Activated CD8-positive, alpha-beta memory T cell treated with anti-CD3 and anti-CD28 coated beads, Interleukin-2, amount 50 U/mL, for 1 hour (primary cell): ENCODE results near the gene CHD5.

Experiments
- DNase-seq: peaks from one replicate; pipeline ENCODE4 v3.0.0-alpha.2; 2020; ENCODE audit errors: extremely low read depth

Gene CHD5

DNA sequence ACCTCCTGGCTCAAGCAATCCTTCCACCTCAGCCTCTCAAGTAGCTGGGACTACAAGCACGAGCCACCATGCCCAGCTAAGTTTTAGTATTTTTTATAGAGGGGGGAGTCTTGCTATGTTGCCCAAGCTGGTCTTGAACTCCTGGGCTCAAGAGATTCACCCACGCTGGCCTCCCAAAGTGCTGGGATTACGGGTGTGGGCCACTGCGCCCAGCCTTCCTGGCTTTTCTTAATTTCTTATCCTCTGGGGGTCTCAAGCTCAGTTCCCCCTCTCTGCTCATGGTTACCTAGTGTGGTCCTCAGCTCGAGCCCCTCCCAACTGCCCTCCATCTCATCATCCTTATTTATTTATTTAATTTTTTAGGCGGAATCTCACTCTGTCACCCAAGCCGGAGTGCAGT, 22.1 kb upstream of the CHD5 start:
- DNase-seq, result no peak

DNA sequence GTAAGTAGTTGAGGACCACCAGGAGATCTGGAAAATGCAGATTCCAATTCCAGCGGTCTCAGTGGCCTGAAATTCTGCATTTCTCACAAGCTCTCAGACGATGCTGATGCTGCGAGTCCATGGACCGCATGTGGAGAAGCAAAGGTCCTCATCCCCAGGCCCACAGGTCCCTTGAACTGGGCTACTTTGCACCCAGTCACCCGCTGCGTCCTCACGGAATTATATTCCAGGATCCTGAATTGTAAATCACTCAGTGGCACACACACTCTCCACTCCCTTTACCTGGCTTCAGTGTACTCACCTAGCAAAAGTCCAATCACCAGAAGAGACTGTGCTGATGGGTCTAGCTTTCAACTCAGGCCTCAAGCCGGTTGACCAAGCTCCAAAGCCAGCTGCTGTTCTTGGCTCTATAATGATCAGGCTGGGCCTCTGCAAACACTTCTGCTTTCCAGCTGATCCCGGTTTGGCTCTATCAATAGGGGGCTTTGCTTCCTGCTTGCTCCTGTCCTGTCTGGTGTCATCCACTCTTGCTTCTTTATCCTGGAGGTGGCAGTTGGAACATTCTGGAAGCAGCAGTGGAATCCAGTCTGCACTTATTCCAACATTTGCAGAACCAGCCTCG, 20.2 kb upstream of the CHD5 start:
- DNase-seq, result no peak

DNA sequence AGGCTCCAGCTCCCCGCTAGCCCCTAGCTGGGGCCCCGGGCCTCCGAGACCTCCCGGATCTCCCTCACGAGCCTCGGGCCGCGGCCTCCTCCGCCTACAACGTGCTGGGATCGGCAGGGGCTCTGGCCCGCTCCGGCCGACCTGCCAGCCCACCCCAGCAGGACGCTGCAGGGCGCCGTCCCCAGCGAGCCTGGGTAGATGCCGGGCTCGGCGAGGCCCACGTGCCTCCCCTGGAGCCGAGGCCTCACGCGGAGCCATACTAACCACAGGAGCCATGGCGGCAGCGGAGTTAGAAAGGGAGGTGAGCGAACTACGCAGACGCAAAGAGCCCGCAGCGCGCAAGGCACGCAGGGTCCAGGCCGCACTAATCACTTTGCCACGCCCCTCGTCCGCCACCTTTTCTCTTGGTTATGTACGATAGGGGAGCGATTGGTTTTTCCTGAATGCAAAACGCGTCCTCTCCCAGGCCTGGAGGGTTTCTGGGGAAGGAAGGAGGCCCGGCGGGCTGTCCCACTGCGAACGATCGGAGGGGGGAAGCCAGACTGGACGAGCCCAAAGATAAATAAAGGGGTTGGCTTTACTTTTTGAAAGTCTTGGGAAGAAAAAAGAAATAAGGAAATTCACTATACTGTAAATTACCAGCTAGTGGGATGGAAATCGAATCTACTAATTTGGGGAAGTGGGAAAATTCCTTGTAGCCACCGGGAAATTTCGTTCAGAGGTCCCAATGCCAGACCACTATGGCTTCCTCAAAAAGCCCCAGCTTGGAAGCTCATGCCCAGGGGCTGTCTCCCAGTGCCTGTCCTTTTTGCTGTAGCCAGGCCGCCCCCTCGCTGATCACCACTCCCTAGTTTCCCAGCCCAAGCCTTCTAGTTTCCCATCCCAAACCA, 19.4 kb upstream of the CHD5 start, which contains the start of gene RPL22:
Gene RPL22, minus strand, starts transcription at position 298 of the 890 bp plus-strand sequence. Its CDS starts 22 bp downstream, at position 276.
- DNase-seq, result peak; percentile 93

DNA sequence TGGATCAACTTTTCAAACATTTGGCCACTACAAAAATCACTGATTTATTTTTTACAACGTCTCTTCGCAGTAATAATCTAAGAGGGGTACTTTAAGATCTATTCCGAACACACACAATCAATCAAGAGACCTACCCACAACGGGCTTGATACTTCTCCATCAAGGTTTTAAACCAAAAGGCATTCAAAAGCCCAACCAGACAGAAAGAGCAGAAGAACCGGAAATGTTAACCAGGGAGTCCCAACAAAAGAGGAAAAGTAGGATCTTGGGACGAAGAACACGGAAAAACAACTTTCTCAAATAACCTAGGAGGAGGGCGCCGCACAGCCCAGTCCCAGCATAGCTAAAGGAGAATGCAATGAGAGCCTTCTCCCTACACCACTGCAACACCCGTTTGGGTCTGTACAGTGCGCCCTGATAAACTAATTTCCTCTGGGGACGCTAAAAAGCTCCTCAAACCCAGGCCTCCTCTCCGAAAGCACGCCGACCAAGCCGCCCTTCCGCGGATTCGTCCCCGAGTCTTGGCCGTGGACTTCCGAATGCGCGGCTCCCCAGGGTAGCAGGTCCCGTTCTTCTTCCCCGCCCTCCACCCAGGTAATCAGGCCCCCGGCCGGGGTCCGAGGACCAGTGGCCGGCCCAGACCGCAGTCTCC, 18.7 kb upstream of the CHD5 start:
- DNase-seq, result no peak

DNA sequence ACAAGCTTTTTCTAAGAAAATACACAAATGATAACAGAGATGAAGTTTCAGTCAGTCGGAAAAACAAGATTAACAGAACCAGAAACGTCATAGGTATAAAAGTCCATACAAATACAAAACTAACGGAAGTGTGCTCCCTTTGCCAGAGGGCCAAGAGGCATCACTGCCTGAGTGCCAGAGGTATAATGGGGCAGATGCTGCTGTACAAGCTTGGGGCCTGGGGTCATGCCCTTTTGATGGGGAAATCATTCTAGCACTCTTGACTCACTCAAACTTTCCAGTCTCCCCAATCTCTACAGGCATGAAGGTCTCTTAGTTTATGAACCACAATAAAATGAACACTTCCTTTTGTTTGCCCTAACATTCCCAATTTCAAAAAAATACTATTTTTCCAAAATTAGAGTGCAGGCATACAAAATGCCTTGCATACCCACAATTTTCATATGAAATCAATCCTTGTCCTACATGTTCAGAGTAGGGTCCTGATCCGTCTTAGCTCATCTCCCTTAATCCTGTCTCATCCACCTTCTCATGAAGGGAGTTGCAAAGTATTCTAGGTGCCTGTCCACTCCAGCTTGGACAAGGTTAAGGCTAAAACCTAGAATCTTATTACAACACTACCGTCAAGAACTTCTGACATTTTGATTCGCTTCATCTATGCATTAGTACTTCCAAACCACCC, 17.8 kb upstream of the CHD5 start:
- DNase-seq, result no peak

- DNase-seq, result no peak
Measured at GRCh38 chr1:6191968-6192367, 11.8 kb upstream of the CHD5 start.

GRCh38 chr1:6188466-6188865, 8.3 kb upstream of the CHD5 start:
- no peak for DNase-seq

DNA sequence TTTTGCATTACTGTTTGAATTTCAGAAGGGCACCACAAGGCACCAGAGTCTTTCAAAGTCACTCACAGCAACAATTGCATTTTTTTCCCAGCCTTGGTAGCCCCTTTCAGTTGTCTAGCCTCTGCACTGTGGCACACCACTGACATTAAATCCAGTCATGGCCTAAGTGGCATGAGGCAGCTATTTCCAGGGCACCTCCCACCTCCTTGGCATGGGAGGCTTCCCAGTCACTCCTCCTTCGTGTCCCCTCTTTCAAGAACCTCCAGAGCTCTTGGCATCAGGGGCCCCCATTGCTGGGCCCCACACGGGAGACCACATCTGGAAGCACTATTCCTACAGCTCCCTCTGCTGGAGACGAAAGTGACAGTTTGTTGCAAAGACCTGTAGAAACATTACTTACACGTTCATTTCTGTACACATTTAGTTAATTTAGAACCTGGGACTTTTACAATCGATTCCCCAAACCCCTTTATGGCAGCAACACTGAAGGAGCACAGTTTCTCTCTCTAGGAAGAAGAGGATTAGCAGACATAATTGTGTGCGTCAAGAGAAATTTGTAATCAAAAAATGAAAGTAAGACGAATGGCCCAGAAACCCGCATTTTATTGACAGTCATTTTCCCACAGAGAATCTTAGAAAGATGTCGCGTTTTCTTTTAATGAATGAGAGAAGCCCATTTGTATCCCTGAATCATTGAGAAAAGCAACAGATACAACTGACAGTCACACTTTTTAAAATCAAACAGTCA, 5.7 kb upstream of the CHD5 start:
- no peak for DNase-seq

DNA sequence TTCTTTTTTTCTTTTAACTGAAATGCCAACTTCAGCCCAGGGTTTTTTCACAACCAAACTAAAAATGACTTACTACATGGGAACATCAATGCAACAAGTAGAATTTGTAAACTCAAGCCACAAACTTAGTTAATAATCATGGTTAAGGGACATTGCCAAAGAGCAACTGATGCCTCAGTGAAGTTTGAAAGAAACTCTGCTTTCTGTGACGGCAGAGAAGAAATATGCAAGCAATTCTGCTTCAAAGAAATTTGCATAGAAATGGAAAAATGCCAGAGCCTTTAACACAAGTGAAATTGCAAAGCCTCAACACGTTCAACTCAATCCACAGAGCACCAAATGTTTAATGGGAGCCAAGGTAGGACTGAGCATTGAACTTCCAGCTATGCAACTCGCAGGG, 5.0 kb upstream of the CHD5 start:
- DNase-seq, result no peak

GRCh38 chr1:6184083-6184783, 4.1 kb upstream of the CHD5 start:
- DNase-seq, result no peak

GRCh38 chr1:6183520-6183989, 3.4 kb upstream of the CHD5 start:
- DNase-seq, result no peak

DNA sequence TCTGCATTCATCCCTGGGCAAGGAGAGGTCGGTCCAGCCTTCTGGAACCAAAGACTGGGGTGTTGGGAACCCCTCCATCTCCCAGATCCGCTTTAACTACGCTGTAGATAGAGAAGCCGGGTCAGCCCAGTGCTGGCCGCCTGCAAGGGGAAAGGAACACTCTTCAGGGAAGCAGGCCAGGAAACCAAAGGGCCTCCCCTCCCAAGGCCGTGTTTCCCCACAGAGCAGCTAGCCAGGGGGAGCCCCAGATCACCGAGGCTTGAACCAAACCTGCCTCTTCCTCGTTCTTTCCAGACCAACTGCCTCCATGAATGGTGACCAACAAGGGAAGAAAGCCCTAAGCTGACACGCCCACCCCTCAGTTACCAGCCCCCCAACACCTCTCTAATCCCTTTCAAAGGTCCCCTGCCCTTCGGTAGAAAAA, 1.2 kb upstream of the CHD5 start:
- DNase-seq, result no peak

DNA sequence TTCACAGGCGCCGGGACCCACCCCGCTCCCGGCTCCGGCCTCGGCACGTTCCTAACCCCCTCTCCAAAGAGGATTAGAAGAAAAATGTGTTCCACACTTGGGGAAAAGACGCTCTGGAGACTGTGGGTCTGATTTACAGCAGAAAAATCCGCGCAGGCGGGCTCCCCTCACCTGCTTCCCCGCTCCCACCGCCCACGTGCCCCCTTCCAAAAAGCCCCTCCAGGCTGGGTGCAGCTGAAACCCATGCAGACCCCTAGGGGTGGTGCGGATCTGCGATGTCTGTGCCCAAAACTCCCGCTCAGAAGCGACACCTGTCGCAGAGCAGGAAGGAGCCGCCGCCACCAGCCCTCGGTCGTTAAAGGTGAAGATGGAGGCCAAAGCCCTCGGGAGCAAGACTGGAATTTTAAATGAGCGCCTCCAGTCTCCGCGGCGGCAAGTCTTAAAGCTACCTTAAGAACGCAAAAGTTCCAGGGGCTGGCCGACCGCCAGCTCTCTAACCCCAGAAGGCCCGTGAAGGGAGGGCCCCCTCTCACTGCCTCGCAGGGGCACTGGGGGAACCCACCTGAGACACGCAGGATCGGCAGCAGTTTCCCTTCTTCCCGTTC, 688 bp upstream of the CHD5 start:
- DNase-seq, result no peak

DNA sequence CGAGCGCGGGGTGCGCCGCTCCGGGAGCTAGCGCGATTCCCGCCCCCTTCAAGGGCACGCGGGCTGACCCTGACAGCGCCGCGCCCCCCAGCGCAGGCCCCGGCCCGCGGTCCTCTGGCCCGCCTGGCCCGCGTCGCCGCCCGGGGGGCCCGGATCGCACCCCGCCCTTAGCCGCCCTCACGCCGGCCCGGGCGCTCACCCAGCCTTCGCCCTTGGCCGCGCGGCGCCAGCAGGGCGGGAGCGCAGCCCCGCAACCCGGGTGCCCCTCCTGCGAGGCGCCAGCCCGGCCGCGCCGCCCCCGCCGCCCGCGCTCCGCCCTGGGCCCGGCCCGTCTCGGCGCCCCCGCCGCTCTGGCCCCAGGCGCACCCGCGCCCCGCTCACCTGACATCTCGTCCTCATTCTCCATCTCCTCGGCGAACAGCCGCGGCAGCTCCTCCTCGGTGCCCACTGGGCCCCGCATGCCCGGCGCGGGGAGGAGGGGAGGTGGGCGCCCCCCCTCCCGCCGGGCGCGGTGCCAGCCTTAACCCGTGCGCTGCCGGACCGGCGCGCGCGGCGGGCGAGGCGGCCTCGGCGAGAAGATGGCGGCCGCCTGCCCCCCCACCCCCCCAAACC, 451 bp downstream of the CHD5 start:
- no peak for DNase-seq

DNA sequence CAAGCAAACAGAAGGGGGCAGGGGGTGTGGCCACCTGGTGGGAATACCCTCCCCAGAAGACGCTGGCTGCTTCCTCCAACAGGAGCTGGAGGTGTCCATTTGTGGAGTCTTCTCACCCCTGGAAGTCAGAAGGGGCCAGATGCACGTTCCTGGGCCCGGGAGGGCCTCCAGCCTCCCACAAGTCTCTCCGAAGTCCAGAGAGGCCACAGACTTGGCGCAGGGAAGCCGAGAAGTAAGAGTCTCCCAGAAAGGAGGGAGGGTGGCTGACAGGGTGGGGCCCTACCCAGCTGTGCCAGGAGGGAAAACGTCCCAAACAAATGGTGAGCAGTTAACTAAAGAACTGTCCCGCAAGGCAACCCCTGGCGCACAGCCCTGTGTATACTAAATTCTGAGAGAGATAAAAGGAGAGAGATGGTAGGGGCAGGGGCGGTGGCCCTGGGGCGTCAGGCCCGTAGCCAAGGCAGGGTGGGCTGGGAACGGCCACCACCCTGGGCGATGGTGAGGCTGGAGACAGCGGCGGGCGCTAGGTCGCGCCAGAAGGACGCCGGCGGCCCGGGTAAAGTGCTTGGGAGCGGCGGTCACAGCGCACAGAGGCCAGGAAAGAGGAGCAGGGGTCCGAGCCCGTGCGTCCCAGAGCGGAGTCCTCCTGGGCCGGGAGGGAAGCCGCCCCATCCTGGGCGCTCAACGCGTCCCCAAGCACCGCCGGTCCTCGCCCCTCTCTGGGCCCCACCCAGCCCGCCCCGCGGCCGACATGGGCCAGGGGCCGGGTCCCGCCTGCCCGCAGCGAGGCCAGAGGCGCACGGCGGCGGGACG, 1.2 kb downstream of the CHD5 start:
- DNase-seq, result no peak

GRCh38 chr1:6177681-6178380, 2.3 kb downstream of the CHD5 start:
- DNase-seq, result no peak

DNA sequence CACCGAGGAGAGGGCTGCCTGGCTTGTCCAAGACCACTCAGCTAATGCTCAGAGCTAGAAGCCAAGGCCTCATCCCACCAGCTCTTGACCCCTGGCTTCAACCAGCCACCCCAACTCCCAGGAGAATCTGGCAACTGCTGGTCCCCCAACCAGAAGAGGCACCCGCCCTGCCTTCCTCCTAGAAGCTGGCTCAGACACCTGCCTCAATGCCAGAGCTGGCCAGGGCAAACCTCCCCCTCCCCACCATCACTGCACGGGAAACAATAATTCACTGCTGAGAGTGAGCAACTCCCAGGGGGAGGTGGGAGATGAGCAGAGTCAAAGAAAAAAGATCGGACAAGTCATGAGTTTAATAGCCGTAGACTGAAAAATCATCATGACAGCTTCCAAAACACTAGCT, 3.3 kb downstream of the CHD5 start:
- DNase-seq, result no peak

DNA sequence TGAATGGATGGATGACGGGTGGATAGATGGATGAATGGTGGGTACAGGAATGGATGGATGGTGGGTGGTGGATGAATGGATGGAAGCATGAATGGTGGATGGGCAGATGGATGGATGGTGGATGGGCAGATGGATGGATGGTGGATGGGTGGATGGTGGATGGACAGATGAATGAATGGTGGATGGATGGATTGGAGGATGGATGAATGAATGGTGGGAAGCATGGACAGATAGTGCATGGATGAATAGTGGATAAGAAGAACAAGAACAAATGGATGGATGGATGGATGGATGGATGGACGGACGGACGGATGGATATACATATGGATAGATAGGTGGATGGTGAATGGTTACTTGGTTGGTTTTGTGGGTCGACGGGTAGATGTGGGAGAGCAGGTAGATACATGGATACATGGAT, 4.7 kb downstream of the CHD5 start:
- no peak for DNase-seq
